Activated CD8-positive, alpha-beta memory T cell treated with anti-CD3 and anti-CD28 coated beads for 4 hours (primary cell): ENCODE data around the gene GZMM.

Source experiments
- DNase-seq, 2 donors: peaks; one replicate each; pipeline ENCODE4 v3.0.0-alpha.2; 2020; ENCODE audit warnings: low read depth in 2 of 2

Gene GZMM

DNA sequence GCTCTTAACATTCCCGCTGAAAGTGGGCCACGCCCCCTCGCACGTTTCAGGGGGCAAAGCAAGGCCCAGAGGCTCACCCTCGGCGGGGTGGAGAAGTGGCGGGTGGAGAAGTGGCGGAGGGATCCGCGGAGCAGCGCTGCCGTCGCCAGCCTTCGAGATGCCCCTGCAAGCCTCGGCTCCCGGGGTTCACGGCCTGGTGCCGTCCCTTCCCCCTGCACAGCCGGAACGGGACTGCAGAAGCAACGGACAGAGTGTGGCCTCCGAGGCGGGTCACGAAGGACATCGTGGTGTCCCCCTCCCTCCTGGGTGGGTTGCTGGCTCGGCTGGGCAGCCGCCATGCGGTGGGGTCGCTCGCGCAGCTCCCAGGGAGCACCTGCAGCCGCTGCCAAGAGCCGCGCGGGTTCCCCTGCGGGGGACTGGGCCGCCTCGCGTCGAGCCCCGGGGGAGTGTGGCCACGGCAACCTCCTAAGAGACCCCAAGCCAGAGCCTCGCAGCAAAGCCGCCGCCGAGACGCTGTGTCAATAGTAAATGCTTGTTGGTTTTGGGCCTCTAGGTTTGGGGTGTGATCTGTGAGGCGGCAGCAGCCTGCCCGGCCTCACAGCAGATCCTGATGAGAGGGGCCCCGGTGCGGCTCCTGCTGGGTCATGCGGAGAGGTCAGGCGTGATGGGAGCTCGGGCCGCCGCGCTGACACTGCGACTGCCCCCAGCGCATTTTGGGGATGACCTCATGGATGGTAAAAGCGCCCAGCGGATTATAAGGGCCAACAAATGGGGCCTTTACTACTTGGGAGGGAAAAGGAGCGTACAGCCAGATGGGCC is 31.1 kb upstream of the GZMM start:
- DNase-seq = no peak

DNA sequence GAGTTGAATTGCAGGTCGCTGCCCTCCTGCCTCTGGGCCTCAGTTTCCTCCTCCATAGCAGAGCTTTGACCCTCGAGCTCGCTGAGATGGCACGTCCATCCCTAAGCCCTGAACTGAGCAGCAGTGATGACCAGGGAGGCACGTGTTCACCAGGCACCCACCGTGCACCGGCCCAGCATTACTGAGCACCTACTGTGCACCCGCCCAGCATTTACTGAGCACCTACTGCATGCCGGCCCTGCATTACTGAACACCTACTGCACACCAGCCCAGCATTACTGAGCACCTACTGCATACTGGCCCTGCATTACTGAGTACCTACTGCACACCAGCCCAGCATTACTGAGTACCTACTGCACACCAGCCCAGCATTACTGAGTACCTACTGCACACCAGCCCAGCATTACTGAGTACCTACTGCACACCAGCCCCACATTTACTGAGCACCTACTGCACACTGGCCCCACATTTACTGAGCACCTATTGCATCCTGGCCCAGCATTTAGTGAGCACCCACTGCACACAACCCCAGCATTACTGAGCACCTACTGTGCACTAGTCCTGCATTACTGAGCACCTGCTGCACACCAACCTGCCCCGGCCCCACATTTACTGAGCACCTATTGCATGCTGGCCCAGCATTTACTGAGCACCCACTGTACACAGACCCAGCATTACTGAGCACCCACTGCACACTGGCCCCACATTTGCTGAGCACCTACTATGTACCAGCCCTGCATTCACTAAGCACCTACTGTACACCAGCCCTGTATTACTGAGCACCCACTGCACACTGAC is 30.3 kb upstream of the GZMM start:
- DNase-seq = no peak

DNA sequence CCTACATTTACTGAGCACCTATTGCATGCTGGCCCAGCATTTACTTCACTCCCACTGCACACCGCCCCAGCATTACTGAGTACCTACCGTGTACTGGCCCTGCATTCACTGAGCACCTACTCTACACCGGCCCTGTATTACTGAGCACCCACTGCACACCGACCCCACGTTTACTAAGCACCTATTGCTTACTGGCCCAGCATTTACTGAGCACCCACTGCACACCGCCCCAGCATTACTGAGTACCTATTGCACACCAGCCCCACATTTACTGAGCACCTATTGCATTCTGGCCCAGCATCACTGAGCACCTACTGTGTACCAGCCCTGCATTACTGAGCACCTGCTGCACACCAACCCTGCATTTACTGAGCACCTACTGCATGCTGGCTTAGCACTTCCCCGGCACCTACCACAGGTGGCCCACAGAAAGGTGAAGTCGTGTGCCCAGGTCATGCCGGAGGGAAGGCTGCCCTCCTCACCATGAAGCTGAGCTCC is 29.6 kb upstream of the GZMM start:
- no peak for DNase-seq

DNA sequence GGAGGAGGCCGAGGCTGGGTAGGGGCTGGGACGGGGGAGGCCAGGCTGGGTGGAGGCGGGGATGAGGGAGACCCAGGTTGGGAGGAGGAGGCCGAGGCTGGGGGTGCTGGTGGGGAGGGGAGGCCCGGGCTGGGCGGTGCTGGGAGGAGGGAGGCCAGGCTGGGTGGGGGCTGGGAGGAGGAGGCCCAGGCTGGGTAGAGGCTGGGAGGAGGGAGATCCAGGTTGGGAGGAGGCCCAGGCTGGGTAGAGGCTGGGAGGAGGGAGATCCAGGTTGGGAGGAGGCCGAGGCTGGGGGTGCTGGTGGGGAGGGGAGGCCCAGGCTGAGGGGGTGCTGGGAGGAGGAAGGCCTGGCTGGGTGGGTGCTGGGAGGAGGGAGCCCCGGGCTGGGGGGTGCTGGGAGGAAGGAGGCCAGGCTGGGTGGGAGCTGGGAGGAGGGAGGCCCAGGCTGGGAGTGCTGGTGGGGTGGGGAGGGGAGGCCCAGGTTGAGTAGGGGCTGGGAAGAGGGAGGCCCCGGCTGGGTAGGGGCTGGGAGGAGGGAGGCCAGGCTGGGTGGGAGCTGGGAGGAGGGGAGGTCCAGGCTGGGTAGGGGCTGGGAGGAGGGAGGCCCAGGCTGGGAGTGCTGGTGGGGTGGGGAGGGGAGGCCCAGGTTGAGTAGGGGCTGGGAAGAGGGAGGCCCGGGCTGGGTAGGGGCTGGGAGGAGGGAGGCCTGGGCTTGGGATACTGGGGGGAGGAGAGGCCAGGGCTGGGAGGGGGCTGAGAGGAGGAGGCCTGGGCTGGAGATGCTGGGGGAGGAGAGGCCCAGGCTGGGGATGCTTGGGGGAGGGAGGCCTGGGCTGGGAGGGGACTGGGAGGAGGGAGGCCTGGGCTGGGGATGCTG is 25.9 kb upstream of the GZMM start:
- DNase-seq = no peak

DNA sequence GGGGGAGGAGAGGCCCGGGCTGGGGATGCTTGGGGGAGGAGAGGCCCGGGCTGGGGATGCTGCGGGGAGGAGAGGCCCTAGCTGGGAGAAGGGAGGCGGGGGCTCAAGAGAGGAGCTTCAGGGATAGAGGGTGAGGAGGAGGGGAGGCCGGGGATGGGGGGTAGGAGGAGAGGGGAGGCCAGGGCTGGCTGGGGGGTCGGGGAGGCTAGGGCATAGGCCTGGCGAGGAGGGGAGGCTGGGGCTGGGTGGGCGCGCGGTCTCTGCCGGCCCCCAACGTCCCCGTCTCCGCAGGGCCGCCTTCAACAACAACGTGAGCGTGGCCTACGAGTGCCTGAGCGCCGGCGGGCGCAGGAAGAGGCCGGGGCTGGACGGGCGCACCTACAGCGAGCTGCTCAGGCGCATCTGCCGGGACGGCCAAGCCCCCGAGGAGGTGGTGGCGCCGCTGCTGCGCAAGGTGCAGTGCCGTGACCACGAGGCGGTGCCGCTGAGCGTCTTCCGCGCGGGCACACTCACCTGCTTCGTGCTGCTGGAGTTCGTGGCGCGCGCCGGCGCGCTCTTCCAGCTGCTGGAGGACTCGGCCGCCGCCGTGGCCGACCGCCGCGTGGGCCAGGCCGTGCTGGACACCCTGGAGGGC is 25.1 kb upstream of the GZMM start:
- no peak for DNase-seq

DNA sequence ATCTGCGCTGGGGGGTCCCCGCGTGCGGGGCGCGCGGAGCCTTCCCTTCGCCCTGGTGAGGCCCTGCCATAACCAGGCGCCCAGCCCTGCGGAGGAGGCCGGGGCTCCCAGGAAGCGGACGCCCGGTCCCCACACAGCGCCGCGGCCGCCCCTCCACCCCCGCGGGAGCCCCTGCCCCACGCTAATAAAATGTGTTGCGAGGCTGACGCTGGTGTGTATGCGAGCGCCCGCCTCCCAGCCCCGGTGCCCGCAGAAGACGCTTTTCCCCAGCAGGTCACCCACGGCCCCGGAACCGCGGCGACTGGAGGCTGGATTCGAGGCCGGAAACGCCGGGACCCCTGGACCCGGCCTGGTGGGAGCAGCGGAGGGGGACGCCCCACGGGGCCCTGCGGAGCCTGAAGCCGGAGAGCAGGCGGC is 24.4 kb upstream of the GZMM start:
- DNase-seq = no peak

DNA sequence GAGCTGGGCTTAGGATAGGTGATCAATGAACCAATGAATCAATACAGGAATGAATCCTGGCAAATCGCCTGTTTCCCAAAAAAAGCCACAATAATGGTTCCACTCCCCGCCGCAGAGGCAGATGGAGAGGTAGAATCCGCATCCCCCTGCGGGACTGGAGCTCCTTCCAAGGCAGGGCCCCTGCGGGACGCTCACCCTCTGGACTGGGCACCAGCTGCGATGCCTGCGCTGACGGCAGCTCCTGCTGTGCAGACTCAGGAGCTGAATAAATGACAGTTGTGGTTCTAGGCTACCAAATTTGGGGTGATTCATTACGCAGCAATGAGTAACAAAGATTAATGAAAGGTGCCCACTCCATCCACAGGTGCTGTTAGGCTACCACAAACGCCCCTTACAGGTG is 21.1 kb upstream of the GZMM start:
- DNase-seq = no peak

DNA sequence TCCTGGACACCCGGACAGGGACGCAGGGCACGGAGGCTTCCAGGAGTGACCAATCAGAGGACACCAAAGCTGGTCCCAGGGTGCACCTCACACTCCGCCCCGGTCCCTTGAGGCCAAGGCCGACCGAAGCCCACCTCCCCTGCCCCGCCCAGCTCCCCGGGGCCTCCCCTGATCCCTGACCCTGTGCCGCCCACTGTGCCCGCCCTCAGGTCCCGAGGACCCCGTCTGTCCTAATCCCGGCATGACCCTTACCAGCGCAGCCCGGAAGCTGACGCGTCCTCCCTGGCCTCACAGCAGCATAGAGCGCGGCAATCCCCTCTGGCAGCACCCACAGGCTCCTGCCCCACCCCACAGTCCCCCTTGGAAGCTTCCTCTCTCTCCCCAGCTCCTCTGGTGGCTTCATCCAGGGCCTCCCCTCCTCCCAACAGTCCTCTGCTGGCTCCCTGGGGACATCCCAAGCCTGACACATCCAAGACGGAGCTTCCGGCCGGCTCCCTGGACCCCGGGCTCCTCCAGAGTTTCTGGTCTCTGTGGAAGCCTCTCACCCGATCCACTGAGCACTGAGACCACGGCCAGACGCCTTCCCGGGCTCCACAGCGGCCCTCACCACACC is 19.7 kb upstream of the GZMM start:
- DNase-seq = no peak

DNA sequence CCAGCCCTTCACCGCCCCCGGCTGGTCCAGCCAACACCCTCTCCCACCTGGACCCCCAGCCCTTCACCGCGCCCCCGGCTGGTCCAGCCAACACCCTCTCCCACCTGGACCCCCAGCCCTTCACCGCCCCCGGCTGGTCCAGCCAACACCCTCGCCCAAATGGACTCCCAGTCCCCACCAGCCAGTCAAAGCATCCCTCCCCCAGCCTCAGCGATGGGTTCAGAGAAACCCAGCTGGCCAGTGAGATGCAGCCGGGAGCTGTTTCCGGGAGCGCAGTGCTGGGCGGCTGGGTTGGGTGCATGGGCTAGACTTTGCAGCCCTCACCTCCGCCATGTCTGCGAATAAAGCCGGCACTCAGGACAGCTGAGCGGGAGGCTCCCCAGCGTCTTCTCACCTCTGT is 18.8 kb upstream of the GZMM start:
- no peak for DNase-seq

DNA sequence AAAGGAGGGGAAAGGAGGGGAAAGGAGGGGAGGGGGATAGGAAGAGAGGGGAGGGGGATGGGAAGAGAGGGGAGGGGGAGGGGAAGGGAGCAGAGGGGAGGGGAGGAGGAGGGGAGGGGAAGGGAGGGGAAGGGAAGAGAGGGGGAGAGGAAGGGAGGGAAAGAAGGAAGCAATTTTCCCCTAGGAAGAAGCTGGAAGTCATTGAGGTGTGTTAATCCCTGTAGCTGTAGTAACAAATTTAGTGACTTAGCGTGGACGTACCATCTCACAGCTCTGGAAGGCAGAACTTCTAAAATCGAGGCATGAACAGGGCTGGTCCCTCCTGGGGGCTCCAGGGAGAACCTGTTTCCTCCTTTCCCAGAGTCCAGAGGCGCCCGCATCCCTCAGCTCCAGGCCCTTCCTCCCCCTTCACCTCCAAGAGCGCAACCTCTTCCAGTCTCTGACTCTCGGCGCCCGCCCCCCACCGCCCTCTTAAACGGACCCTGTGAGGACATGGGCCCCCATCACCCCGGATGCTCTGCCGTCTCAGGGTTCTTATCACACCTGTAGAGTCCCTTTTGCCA is 17.9 kb upstream of the GZMM start:
- no peak for DNase-seq

DNA sequence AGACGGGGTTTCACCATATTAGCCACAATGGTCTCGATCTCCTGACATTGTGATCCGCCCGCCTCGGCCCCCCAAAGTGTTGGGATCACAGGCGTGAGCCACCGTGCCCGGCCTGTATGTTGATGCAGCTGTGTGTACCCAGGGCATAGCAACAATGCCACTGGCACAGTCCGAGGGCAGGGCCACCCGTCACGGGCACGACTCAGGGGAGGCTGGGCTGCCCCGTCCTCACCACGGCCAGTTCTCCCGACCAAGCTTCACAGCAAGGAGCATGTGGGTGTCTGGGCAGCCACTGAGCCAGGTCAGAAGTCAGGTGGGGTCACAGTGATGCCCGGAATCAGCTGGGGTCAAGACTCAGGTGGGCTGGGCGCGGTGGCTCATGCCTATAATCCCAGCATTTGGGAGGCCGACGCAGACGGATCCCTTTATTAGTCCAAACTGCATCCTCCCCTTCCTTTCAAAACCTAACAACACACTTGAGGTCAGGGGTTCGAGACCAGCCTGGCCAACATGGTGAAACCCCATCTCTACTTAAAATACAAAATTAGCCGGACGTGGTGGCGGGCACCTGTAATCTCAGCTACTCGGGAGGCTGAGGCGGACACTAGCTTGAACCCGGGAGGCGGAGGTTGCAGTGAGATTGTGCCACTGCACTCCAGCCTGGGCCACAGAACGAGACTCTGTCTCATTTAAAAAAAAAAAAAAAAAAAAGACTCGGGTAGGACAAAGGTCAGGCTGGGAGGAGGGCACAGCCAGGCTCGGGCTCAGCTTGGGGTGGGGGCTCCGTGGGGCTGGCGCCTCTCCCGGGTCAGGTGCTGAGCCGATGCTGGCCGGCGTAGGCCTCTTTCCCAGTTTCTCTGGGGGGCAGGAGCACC is 13.5 kb upstream of the GZMM start:
- DNase-seq = no peak

DNA sequence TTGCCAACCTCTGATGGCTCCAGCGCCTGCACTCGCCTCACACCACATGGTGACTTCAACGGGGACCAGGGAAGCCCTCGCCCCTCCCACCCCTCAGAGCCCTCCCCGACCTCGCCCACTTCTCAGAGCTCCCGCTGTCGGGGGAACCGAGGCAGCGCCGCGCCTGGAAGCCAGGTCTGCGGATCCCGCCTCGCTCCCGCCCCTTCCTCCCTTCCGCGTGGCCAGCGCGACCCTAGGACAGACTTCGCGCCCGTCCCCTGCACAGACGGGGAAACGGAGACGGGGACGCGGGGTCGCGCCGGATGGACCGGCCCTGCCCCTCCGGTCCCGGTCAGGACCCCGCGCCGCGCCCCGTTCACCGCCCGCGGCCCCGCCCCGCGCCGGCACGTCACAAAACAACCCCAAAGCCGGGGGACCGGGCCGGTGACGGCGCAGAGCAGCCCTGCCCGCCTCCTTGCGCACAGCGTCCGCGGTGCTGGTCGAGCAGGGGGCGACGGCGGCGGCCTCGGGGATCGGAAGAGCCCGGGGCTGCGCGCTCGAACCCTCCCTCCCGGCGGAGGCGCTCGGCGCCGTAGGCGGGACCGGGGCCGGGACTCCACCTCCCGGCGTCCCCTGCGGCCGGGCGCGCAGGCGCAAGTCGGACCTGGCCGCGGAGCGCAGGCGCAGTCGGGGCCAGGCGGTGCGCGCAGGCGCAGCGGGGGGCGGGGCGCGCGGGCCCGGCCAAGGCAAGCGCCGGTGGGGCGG is 12.7 kb upstream of the GZMM start:
- DNase-seq = peak; percentile 63 to 68

DNA sequence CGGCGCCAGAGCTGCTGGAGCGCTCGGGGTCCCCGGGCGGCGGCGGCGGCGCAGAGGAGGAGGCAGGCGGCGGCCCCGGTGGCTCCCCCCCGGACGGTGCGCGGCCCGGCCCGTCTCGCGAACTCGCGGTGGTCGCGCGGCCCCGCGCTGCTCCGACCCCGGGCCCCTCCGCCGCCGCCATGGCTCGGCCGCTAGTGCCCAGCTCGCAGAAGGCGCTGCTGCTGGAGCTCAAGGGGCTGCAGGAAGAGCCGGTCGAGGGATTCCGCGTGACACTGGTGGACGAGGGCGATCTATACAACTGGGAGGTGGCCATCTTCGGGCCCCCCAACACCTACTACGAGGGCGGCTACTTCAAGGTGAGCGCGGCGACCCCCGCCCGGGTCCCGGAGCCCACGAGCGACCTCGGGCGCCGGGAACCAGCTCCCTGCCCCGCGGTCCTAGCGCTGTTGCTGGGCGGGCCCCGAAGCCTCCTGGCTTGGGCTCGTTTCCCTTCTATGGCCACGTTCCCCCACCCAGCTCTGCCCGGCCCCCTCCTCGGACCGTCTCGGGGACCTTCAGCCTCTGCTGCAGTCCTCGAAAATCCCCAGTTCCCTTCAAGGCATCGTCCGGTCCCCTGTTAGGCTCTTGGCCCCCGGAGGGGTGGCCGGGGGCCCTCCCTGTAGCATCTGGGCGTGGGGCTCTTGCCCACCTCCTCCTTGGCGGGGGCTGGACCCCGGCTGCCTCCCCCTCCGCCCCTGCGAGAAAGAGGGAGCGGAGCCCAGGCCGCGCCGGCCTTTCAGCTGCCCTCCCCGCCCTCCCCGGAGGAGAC is 11.9 kb upstream of the GZMM start, which contains the start of gene CDC34:
CDC34 (plus strand) TSS at position 8 of the 808 bp plus-strand sequence; CDS start at position 180, 172 bp downstream.
- DNase-seq = no peak

DNA sequence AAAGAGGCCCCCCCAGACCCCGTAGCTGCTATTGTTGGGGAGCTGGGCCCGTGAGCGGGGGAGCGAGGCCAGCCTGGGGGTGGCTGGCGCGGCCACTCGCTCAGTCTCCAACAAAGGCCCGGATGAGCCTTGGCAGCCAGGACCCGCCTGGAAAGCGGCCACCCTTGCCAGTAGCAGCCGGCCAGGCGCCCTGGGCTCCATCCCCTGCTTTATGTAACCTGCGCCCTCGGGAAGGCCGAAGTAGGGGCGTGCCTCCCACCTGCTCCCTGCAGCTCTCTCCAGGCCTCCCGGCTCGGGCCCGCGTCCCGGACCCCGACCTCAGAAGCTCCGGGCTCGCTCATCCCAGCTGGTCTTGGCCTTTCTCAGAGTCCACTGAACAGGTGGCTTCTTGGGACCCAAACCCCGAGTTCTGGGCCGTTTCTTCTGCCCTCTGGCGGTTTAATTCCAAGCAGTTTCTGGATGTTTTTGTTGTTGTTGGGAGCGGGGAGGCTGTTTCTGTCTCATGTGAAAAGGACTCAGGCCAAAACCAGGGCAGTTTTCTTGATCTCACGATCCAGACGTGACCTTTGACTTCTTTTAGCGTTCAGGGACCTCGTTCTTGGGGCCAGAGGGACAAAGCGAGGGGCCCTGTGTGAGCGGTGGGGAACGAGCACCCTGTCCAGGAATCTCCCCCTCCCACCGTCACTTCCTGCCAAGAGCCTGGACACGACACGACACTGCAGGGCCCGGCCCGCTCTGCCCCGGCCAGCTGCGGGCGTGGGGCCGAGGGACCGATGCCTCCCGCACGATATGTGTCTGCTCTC is 11.1 kb upstream of the GZMM start:
- DNase-seq = no peak

DNA sequence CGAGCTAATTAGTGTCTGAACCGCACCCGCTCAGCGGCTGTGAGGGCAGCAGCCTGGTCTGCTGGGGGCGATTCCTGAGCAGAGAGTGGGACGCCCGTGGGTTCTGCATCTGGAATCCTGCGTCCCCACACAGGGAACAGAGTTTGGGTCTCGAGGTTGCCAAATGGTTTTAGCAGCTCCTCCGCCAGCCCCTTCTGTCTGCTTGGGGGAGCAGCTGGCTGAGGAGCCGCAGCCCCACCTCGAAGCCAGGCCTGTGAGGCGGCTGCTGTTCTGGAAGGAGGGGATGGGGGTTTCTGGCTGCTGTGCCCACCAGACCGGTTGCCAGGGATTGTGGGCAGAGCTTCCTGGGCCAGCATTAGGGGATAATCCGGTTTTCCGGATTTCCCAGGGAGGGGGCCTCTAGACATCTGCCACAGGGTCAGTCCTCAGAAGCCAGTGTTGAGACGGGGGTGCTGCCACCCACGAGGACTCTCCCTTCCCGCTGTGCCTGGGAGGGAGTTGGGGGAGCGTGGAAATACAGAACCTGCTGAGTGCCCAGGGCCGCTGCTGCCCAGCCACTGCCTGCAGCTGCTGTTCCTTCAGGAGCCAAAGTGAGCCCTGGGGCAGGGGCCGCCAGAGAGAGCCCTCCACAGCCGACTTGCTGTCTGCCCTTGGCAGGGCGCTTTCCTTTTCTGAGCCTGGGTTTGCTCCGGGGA is 10.3 kb upstream of the GZMM start:
- DNase-seq = no peak

DNA sequence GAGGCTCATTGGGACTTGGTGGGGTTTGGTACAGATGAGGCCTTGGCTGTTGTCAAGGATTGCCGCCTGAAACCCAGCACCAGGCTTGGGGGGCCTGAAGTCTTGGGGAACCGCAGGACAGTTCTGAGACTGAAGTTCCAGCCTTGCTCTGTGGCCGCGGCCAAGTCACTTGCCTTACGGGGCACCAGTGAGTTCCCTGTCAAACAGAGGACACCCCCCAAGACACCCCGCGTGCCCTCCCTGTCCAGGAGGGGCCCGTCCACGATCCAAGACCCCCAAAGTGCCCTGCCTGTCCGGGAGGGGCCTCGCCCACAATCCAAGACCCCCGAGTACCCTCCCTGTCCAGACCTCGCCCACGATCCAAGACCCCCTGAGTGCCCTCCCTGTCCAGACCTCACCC is 9.8 kb upstream of the GZMM start:
- no peak for DNase-seq
